Measurements from ENCODE around the gene NOXA1.

NOXA1 gene

GRCh38 chr9:137389428-137389746, 33.8 kb upstream of the NOXA1 start:
- TF ChIP-seq CTCF (IDR thresholded peaks at IDR 0.05; ENCODE audit: extremely low read depth, insufficient read depth, missing control alignments): no peak
- in situ Hi-C loops (cut with MboI; ENCODE audit: low pct_unique_long_range_greater_than_20kb, low sequenced_read_pairs, unreplicated experiment): no loop called here
- no peak for DNase-seq (ENCODE audit: low spot score)

- TF ChIP-seq CTCF (IDR thresholded peaks at IDR 0.05; ENCODE audit: extremely low read depth, insufficient read depth, missing control alignments): no peak
- in situ Hi-C loops (cut with MboI; ENCODE audit: low pct_unique_long_range_greater_than_20kb, low sequenced_read_pairs, unreplicated experiment): no loop called here
- DNase-seq (ENCODE audit: low spot score): no peak
These were observed 32.4 kb upstream of the NOXA1 start for GRCh38 chr9:137390553-137391410.

DNA sequence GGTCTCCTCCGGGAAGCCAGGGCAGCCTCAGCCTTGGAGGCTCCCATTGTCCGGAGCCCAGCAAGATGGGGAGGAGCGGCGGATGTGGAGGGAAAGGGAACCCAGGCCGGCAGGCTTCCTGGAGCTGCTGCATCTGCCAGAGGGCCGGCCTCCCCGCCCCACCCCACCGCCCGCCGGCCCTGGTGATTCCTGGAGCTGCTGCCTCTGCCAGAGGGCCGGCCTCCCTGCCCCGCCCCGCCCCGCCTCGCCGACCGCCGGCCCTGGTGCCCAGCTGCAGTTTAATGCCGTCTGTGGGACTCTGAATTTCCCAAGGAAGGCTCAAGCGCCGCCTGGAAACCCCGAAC, 31.8 kb upstream of the NOXA1 start:
- in situ Hi-C loops (cut with MboI; ENCODE audit: low pct_unique_long_range_greater_than_20kb, low sequenced_read_pairs, unreplicated experiment): no loop called here

DNA sequence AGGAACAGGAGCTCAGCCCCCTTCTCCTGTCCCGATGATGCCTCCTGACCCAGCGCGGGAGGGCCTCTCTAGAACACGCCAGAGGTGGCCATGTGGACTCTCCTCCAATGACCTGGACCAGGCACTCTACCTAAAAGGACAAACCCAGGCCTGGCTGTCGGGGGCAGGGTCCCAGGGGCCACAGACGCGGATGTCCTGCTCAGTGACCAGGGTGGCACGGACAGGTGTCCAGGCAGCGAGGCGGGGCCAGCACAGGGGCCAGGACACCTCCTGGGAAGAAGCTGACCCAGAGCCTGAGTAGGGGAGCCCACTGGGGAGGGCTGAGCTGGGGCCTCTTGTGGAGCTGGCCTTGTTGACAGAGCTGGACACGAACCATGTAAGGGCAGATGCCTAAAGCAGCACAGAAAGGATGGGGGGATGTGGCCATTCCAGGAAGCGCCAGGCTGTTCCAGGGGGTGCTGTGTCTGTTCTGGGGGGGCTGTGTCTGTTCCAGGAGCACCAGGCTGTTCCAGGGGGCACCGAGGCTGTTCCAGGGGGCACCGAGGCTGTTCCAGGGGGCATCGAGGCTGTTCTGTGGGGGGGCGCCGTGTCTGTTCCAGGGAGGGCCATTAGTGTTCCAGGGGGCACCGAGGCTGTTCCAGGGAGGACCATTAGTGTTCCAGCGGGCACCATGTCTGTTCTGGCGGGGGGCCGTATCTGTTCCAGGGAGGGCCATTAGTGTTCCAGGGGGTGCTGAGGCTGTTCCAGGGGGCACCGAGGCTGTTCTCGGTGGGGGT, 30.8 kb upstream of the NOXA1 start:
- DNase-seq (ENCODE audit: low spot score): no peak
- TF ChIP-seq CTCF (IDR thresholded peaks at IDR 0.05; ENCODE audit: extremely low read depth, insufficient read depth, missing control alignments): no peak
- in situ Hi-C loops (cut with MboI; ENCODE audit: low pct_unique_long_range_greater_than_20kb, low sequenced_read_pairs, unreplicated experiment): no loop called here

More for the DNA sequence above, 31.8 kb upstream of the NOXA1 start:
- no peak for TF ChIP-seq CTCF (IDR thresholded peaks at IDR 0.05; ENCODE audit: extremely low read depth, insufficient read depth, missing control alignments)
- no peak for DNase-seq (ENCODE audit: low spot score)

DNA sequence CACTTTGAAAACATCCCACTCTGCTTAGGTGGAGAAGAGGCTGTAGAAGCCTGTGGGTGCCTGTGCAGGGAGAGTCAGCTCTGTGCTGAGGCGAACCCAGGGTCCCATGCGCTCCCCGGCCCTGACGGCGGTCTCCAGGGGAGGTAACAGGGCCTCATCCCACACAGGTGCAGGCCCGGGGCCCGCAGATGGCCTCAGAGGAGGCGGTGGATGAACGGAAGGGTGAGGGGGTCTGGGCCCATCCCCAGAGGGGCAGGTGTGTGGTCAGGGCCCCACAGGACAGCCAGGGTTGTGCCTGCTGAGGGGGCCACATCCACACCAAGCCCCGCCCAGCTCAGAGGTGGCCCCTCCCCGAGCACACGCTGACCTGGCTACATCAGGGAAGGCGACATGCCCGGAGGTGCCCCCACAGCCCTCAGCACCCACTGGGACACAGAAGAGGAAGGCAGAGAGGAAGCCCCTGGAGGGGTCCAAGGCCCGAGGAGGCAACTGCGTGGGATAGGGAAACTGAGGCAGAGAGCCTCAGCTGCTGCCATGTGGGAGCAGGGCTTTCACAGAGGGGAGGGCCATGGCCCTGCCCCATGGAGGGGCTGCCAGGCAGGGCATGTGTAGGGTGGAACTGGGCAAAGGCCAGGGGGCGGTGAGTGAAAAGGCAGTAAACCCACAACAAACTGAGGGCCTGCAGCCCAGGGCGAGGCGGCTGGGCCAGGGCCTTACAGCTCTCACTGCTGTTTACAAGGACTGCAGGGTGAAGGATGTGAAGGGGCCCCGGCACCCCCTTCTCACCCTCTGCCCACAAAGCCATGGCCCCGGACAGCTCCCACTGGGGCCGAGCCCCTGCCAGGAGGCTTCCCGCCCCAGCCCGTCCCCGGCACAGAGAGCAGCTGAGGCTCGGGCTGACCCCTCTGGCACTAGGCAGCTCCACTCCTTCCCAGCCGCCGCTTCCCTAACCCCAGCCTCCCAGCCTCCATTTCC, 29.7 kb upstream of the NOXA1 start:
- in situ Hi-C loops (cut with MboI; ENCODE audit: low pct_unique_long_range_greater_than_20kb, low sequenced_read_pairs, unreplicated experiment): no loop called here
- no peak for DNase-seq (ENCODE audit: low spot score)
- no peak for TF ChIP-seq CTCF (IDR thresholded peaks at IDR 0.05; ENCODE audit: extremely low read depth, insufficient read depth, missing control alignments)

All from GM13977 (cell line).